ENCODE measurements around the gene CARD8.

Gene CARD8

GRCh38 chr19:48169939-48170803, 85.5 kb downstream of the CARD8 start, which contains the start of the genes LIG1 and ZSWIM9:
TSS of gene LIG1 (minus strand) at chr19:48170344. CDS start at chr19:48165566, 4,778 bp downstream.
TSS of gene ZSWIM9 (plus strand) at chr19:48170680. CDS start at chr19:48171803, 1,123 bp downstream.
- DNase-seq, result peak; percentile 88 to 90

- DNase-seq, result peak; percentile 86 to 91
These were observed 86.2 kb downstream of the CARD8 start for GRCh38 chr19:48169578-48169938.

- no peak for DNase-seq
These were observed 87.0 kb downstream of the CARD8 start for GRCh38 chr19:48168689-48169088.

GRCh38 chr19:48158210-48158790, 97.4 kb downstream of the CARD8 start:
- no peak for DNase-seq
